ENCODE results near the gene RTP2. TPM values are rescaled to one million over a fixed set of nuclear protein-coding genes. Genes with fewer than 3 reads are reported as not detected.

Gene RTP2
- total and polyA plus RNA-seq, 9 of the 15 experiments (the other 6 are each of a cell fraction or from before 2014, with no cell fraction given): not detected

DNA sequence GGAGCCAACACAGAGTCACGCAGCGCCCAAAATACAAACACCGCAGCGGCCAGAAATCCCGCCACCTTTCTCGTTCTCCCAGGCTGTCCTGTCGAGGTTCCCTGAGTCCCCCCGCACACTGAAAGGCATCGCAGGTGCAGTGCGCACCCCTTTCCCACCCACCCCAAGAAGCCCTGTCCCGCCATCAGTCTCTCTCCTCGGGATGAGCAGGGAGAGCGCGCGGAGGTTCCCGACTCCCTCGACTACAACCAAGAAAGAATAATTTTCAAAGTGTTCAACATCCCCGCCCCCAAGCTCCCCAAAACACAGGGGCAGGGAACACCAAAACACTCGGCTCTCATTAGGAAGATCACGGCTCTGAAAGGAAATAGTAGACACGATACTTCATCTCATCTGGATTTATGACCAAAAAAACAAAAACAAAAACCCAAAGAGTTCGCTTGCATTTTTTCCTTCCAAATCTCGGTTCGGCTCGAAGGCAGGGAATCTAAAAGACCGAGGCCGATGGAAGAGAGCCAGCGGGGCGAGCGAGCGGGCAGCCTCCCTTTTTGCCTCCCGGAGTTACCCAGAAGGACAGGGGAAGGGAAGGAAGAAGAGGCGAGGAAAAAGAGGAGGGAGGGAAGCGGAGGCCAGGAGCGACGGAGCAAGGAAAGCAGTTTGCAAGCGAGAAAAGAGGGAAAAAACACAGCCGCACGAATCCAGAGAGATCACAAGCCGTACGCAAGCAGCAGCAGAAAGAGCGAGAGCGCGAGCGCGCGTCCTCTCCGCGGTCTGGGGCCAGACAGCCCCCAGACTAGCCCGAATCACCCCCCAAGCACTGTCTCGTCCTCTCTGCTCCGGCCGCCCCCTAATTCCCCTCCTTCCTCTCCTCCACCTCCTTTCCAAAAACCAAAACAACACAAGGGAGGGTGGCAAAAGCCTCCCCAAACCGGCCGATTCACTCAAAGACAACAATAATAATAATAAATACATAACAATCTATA lies 42.1 kb upstream of the RTP2 start (continued):
- TF ChIP-seq RFX7 (CRISPR knock-in tag; IDR thresholded peaks at IDR 0.05): no peak
- no peak for TF ChIP-seq HDAC2 (IDR thresholded peaks at IDR 0.05)
- 0 out of 2 replicates have a peak, but pooled peaks have one; percentile 3 for TF ChIP-seq NFIC (IDR thresholded peaks at IDR 0.05)
- TF ChIP-seq NR3C1 (CRISPR knock-in tag; IDR thresholded peaks at IDR 0.05): no peak
- peak in 1 of 2 experiments; percentile 37; a peak in 1 of 4 replicates for TF ChIP-seq MAZ (CRISPR knock-in tag; conservative IDR thresholded peaks at IDR 0.05 in 1 of 2, IDR thresholded peaks at IDR 0.05 in 1 of 2)
- TF ChIP-seq HDGF (IDR thresholded peaks at IDR 0.05): no peak
- no peak for TF ChIP-seq HIVEP1 (CRISPR knock-in tag; IDR thresholded peaks at IDR 0.05)
- TF ChIP-seq TRIM28 (IDR thresholded peaks at IDR 0.05): no peak
- TF ChIP-seq, protein P1, sequence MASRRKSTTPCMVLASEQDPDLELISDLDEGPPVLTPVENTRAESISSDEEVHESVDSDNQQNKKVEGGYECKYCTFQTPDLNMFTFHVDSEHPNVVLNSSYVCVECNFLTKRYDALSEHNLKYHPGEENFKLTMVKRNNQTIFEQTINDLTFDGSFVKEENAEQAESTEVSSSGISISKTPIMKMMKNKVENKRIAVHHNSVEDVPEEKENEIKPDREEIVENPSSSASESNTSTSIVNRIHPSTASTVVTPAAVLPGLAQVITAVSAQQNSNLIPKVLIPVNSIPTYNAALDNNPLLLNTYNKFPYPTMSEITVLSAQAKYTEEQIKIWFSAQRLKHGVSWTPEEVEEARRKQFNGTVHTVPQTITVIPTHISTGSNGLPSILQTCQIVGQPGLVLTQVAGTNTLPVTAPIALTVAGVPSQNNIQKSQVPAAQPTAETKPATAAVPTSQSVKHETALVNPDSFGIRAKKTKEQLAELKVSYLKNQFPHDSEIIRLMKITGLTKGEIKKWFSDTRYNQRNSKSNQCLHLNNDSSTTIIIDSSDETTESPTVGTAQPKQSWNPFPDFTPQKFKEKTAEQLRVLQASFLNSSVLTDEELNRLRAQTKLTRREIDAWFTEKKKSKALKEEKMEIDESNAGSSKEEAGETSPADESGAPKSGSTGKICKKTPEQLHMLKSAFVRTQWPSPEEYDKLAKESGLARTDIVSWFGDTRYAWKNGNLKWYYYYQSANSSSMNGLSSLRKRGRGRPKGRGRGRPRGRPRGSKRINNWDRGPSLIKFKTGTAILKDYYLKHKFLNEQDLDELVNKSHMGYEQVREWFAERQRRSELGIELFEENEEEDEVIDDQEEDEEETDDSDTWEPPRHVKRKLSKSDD (conservative IDR thresholded peaks at IDR 0.05; ENCODE audit: low read length): no peak
- TF ChIP-seq FOXJ2 (tag; IDR thresholded peaks at IDR 0.05): no peak
- TF ChIP-seq, protein P2, sequence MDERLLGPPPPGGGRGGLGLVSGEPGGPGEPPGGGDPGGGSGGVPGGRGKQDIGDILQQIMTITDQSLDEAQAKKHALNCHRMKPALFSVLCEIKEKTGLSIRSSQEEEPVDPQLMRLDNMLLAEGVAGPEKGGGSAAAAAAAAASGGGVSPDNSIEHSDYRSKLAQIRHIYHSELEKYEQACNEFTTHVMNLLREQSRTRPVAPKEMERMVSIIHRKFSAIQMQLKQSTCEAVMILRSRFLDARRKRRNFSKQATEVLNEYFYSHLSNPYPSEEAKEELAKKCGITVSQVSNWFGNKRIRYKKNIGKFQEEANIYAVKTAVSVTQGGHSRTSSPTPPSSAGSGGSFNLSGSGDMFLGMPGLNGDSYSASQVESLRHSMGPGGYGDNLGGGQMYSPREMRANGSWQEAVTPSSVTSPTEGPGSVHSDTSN (CRISPR knock-in tag; IDR thresholded peaks at IDR 0.05; ENCODE audit: low read depth): no peak
- TF ChIP-seq, protein P2 (tag; conservative IDR thresholded peaks at IDR 0.05; ENCODE audit: low read depth): no peak
- TF ChIP-seq E2F3 (CRISPR knock-in tag; IDR thresholded peaks at IDR 0.05): no peak
- no peak for TF ChIP-seq MXI1 (IDR thresholded peaks at IDR 0.05; ENCODE audit: low read depth, low read length)
- no peak for TF ChIP-seq C11orf30 (IDR thresholded peaks at IDR 0.05; ENCODE audit: low read depth)
- TF ChIP-seq ZBTB7A (IDR thresholded peaks at IDR 0.05; ENCODE audit: borderline replicate concordance, control insufficient read depth, low read depth, low read length): 0 out of 2 replicates have a peak, but pooled peaks have one; percentile 24
- TF ChIP-seq PATZ1 (CRISPR knock-in tag; IDR thresholded peaks at IDR 0.05; ENCODE audit: borderline replicate concordance): no peak
- TF ChIP-seq ZNF354B (CRISPR knock-in tag; IDR thresholded peaks at IDR 0.05): no peak
- TF ChIP-seq, protein P3, sequence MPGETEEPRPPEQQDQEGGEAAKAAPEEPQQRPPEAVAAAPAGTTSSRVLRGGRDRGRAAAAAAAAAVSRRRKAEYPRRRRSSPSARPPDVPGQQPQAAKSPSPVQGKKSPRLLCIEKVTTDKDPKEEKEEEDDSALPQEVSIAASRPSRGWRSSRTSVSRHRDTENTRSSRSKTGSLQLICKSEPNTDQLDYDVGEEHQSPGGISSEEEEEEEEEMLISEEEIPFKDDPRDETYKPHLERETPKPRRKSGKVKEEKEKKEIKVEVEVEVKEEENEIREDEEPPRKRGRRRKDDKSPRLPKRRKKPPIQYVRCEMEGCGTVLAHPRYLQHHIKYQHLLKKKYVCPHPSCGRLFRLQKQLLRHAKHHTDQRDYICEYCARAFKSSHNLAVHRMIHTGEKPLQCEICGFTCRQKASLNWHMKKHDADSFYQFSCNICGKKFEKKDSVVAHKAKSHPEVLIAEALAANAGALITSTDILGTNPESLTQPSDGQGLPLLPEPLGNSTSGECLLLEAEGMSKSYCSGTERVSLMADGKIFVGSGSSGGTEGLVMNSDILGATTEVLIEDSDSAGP (CRISPR knock-in tag; IDR thresholded peaks at IDR 0.05): no peak

Data from K562 (cell line).